Measurements from ENCODE around the gene DOCK9. TPM values are rescaled to one million over a fixed set of nuclear protein-coding genes. Genes with fewer than 3 reads are reported as not detected.

Gene DOCK9
- total and polyA plus RNA-seq, 2 donors (not counting 1 experiment from before 2014, with no cell fraction given): 18.5 to 28.0 TPM

GRCh38 chr13:98941126-98941525, 36.7 kb downstream of the DOCK9 start:
- no peaks in the 10 kb centered on the region for H3K36me3 ChIP-seq (replicated peaks in 1 of 2; ENCODE audit: control extremely low read depth in 1 of 2, control insufficient read depth in 1 of 2, extremely low read depth in 1 of 2, insufficient read depth in 2 of 2, low read length in 1 of 2)
- no peak for DNase-seq
- no peak for ATAC-seq (ENCODE audit: low read depth)
- ChIA-PET POLR2A (no interaction called here), CTCF (no interaction called here)
- H3K27ac ChIP-seq (ENCODE audit: low read length in 2 of 2): no peak overlapping the region
- intact Hi-C loops (cut with micrococcal nuclease): no loop called here
- Mint-ChIP-seq H3K27ac (no peak overlapping the region), H3K4me3 (no peak overlapping the region), H3K9me3 (ENCODE audit: insufficient read depth) (no peaks in the 10 kb centered on the region), H3K27me3 (no peaks in the 10 kb centered on the region), H3K4me1 (no peaks in the 10 kb centered on the region)
- WGBS (ENCODE audit: insufficient coverage): 80% methylated on average over 2 of the region's 5 CpGs
- no peak overlapping the region for H3K4me2 ChIP-seq (replicated peaks; ENCODE audit: low read depth, low read length, poor library complexity, severe bottlenecking)
- no peaks in the 10 kb centered on the region for H3K9me3 ChIP-seq (ENCODE audit: control extremely low read depth in 1 of 3, control insufficient read depth in 2 of 3, insufficient read depth in 1 of 3, low read length in 2 of 3)
- no peaks in the 10 kb centered on the region for H4K20me1 ChIP-seq (ENCODE audit: control insufficient read depth, insufficient read depth, low read length, poor library complexity, severe bottlenecking)
- H3K4me1 ChIP-seq (ENCODE audit: control insufficient read depth in 2 of 2, insufficient read depth in 2 of 2, low read length in 2 of 2): no peaks in the 10 kb centered on the region
- TF ChIP-seq CTCF (IDR thresholded peaks at IDR 0.05): no peak
- no peak for TF ChIP-seq EZH2 (IDR thresholded peaks at IDR 0.05; ENCODE audit: borderline replicate concordance, insufficient read depth, low read depth, low read length, poor library complexity, severe bottlenecking)
- H3K9ac ChIP-seq (ENCODE audit: low read length): no peak overlapping the region
- no peaks in the 10 kb centered on the region for H3K79me2 ChIP-seq (ENCODE audit: control insufficient read depth, insufficient read depth, low read length)
- H2AFZ ChIP-seq (ENCODE audit: insufficient read depth, low read depth, low read length, poor library complexity, severe bottlenecking): no peak overlapping the region
- no peaks in the 10 kb centered on the region for H3K27me3 ChIP-seq (replicated peaks in 1 of 4; ENCODE audit: control extremely low read depth in 1 of 4, control insufficient read depth in 3 of 4, insufficient read depth in 4 of 4, low read length in 3 of 4)
- no peak overlapping the region for H3K4me3 ChIP-seq (ENCODE audit: control extremely low read depth in 1 of 5, extremely low read depth in 1 of 5, insufficient read depth in 1 of 5, low read depth in 2 of 5, low read length in 4 of 5)

DNA sequence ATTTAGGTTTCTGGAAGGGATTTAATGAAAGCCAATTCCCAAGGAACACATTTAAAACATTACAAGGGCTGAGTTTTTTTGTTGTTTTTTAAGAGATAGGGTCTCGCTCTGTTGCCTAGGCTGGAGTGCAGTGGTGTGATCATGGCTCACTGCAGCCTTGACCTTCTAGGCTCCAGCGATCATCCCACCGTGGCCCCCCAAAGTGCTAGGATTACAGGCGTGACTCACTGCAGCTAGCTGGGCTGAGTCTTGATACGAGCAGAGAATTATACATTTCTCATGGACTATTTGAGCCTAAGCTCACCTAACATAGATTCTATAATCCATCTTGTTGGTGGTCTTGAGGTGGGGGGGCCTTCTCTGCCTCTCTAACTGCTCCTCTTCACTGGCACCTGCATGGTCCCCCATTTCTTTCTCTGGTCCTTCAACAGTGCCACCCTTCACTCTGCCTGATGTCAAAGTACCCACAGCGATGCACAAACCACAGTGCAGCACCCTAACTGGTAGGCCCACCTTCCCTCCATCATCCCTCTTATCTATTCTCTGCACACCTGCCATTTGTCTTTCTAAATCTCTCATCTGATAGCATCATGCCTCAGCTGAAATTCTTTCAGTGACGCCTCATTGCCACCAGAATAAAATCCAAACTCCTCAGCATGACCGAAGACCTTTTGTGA, 37.4 kb downstream of the DOCK9 start:
- H3K4me3 Mint-ChIP-seq: no peak overlapping the region
- no peak overlapping the region for H3K27ac ChIP-seq (ENCODE audit: low read length in 2 of 2)
- no peak for TF ChIP-seq CTCF (IDR thresholded peaks at IDR 0.05)
- no peak for TF ChIP-seq EZH2 (IDR thresholded peaks at IDR 0.05; ENCODE audit: borderline replicate concordance, insufficient read depth, low read depth, low read length, poor library complexity, severe bottlenecking)
- H3K27me3 Mint-ChIP-seq: no peaks in the 10 kb centered on the region
- peaks cover 0 to 2% (median 0%) of the 10 kb centered on the region in 3 donors for H3K9me3 ChIP-seq (ENCODE audit: control extremely low read depth in 1 of 3, control insufficient read depth in 2 of 3, insufficient read depth in 1 of 3, low read length in 2 of 3)
- no peaks in the 10 kb centered on the region for H3K4me1 Mint-ChIP-seq
- no peaks in the 10 kb centered on the region for H3K79me2 ChIP-seq (ENCODE audit: control insufficient read depth, insufficient read depth, low read length)
- DNase-seq (no peak), ATAC-seq (ENCODE audit: low read depth) (no peak)
- H3K9ac ChIP-seq (ENCODE audit: low read length): no peak overlapping the region
- POLR2A ChIA-PET: no interaction called here
- H3K4me2 ChIP-seq (replicated peaks; ENCODE audit: low read depth, low read length, poor library complexity, severe bottlenecking): no peak overlapping the region
- H3K4me1 ChIP-seq (ENCODE audit: control insufficient read depth in 2 of 2, insufficient read depth in 2 of 2, low read length in 2 of 2): no peaks in the 10 kb centered on the region
- H3K36me3 ChIP-seq (replicated peaks in 1 of 2; ENCODE audit: control extremely low read depth in 1 of 2, control insufficient read depth in 1 of 2, extremely low read depth in 1 of 2, insufficient read depth in 2 of 2, low read length in 1 of 2): no peaks in the 10 kb centered on the region
- CTCF ChIA-PET: no interaction called here
- intact Hi-C loops (cut with micrococcal nuclease): no loop called here
- H2AFZ ChIP-seq (ENCODE audit: insufficient read depth, low read depth, low read length, poor library complexity, severe bottlenecking): no peak overlapping the region
- no peaks in the 10 kb centered on the region for H3K27me3 ChIP-seq (replicated peaks in 1 of 4; ENCODE audit: control extremely low read depth in 1 of 4, control insufficient read depth in 3 of 4, insufficient read depth in 4 of 4, low read length in 3 of 4)
- no peaks in the 10 kb centered on the region for H4K20me1 ChIP-seq (ENCODE audit: control insufficient read depth, insufficient read depth, low read length, poor library complexity, severe bottlenecking)
- H3K27ac Mint-ChIP-seq: no peak overlapping the region
- no peaks in the 10 kb centered on the region for H3K9me3 Mint-ChIP-seq (ENCODE audit: insufficient read depth)
- 87% methylated on average over 5 of the region's 8 CpGs for WGBS (ENCODE audit: insufficient coverage)
- H3K4me3 ChIP-seq (ENCODE audit: control extremely low read depth in 1 of 5, extremely low read depth in 1 of 5, insufficient read depth in 1 of 5, low read depth in 2 of 5, low read length in 4 of 5): no peak overlapping the region
